Stomach (tissue), 9 donors: ENCODE data around the gene TENM3. TPM values are rescaled to one million over a fixed set of nuclear protein-coding genes. Genes with fewer than 3 reads are reported as not detected.

ENCODE experiments used
- DNase-seq, 2 donors: peaks; one replicate each; pipeline versions ENCODE4 v3.0.0 to v3.0.0-alpha.2; 2013 to 2019
- H3K27ac ChIP-seq, 5 donors: fragments of 200-600 bp in 4 of 5; sonication (generic) in 4 of 5; one replicate each; pipeline ENCODE4 v1.5.1; 2013 to 2019; ENCODE audit warnings: mild to moderate bottlenecking in 1 of 5, moderate library complexity in 1 of 5
- H3K27me3 ChIP-seq, 3 donors: fragments of 200-600 bp; sonication (generic); one replicate each; pipeline ENCODE4 v1.5.1; 2017 to 2019; ENCODE audit warnings: mixed run types in 1 of 3
- H3K36me3 ChIP-seq, 4 donors: fragments of 200-600 bp; sonication (generic); 1 replicate in 3 of 4; 2 replicates in 1 of 4; pipeline ENCODE4 v1.5.1; 2016 to 2019
- H3K4me1 ChIP-seq, 4 donors: fragments of 200-600 bp; sonication (generic); one replicate each; pipeline ENCODE4 v1.5.1; 2016 to 2019
- H3K4me3 ChIP-seq, 4 donors: fragments of 200-600 bp; sonication (generic) in 3 of 4; one replicate each; pipeline ENCODE4 v1.5.1; 2016 to 2019; ENCODE audit warnings: mild to moderate bottlenecking in 1 of 4
- H3K9me3 ChIP-seq, 4 donors: fragments of 200-600 bp; sonication (generic); one replicate each; pipeline ENCODE4 v1.5.1; 2016 to 2019
- CTCF ChIP-seq, 7 experiments: fragments of 450-650 bp in 4 of 7; fragments of 200-600 bp in 3 of 7; sonication (generic) in 3 of 7; IDR thresholded peaks; one replicate each; pipeline ENCODE4 v1.5.1; 2016 to 2019; ENCODE audit warnings: antibody characterized with exemption in 7 of 7, control low read depth in 2 of 7, mild to moderate bottlenecking in 1 of 7
- EP300 ChIP-seq: sonication (generic); formaldehyde crosslinking; IDR thresholded peaks from one replicate; pipeline ENCODE4 v1.6.1; 2017; ENCODE audit warnings: antibody characterized with exemption
- POLR2A ChIP-seq, 4 donors: fragments of 450-650 bp; IDR thresholded peaks; one replicate each; pipeline ENCODE4 v1.6.1; 2016; ENCODE audit warnings: antibody characterized with exemption in 4 of 4, control low read depth in 2 of 4, mild to moderate bottlenecking in 1 of 4, moderate library complexity in 1 of 4
- POLR2AphosphoS5 ChIP-seq, 3 donors: sonication (generic); formaldehyde crosslinking; IDR thresholded peaks; one replicate each; pipeline ENCODE4 v1.6.1; 2016; ENCODE audit warnings: antibody characterized with exemption in 3 of 3
- WGBS, 5 donors: extraction: QIAGEN DNeasy Blood & Tissue Kit in 3 of 5; methylation state at CpG; one replicate each; pipeline versions ENCODE4 v1.1.5 to v1.1.7; 2013 to 2018; 5-methylcytosine and 5-hydroxymethylcytosine counted together
- intact Hi-C: fragments of 100-400 bp; cut with DNase I; formaldehyde crosslinking; loops from one replicate; pipeline ENCODE4 v1.15.1; 2023; ENCODE audit warnings: low total_unique reads
- polyA plus RNA-seq, 3 donors: library from polyadenylated mRNA; stranded (reverse); fragments of 200-250 nt; gene quantifications; one replicate each; pipeline ENCODE4 v1.2.3, GENCODE V29; 2013
- total RNA-seq, 5 donors: library from RNA; depleted of rRNA; stranded (reverse); fragments of >200 nt; gene quantifications; one replicate each; pipeline versions ENCODE4 v1.1.0 to v1.2.3, GENCODE V29; 2014 to 2016
- donor health status: healthy with polysubstance abuse.
- donor health status: Bipolar disorder and iron deficiency.
- donor health status: healthy.

The TENM3 gene
- total and polyA plus RNA-seq, 8 donors: under 0.01 to 8.3 (median 0.44) TPM

GRCh38 chr4:182434720-182435119 is 191.5 kb downstream of the TENM3 start:
- H3K36me3 ChIP-seq: no peaks in the 10 kb centered on the region
- no peaks in the 10 kb centered on the region for H3K9me3 ChIP-seq
- no peaks in the 10 kb centered on the region for H3K4me1 ChIP-seq
- no peak overlapping the region for H3K27ac ChIP-seq
- TF ChIP-seq EP300: no peak
- TF ChIP-seq CTCF (IDR thresholded peaks at IDR 0.05): no peak
- no peak for TF ChIP-seq POLR2A (IDR thresholded peaks at IDR 0.05)
- no peak for TF ChIP-seq POLR2AphosphoS5 (IDR thresholded peaks at IDR 0.05)
- DNase-seq: no peak
- 67 to 80% (median 73%) methylated on average over 4 of the region's 4 CpGs for WGBS, 5 donors
- no peak overlapping the region for H3K4me3 ChIP-seq
- intact Hi-C loops: no loop called here
- H3K27me3 ChIP-seq: peaks cover 0 to 5% (median 0%) of the 10 kb centered on the region in 3 donors

GRCh38 chr4:182435401-182435800 is 192.2 kb downstream of the TENM3 start:
- WGBS, 5 donors: 76 to 84% (median 80%) methylated on average over 4 of the region's 4 CpGs
- no peak overlapping the region for H3K27ac ChIP-seq

GRCh38 chr4:182443070-182443469 is 199.9 kb downstream of the TENM3 start:
- H3K9me3 ChIP-seq: no peaks in the 10 kb centered on the region
- no peaks in the 10 kb centered on the region for H3K36me3 ChIP-seq
- no peak overlapping the region for H3K4me3 ChIP-seq
- intact Hi-C loops: no loop called here
- H3K27ac ChIP-seq: no peak overlapping the region
- DNase-seq: no peak
- H3K27me3 ChIP-seq: peaks cover 0 to 22% (median 11%) of the 10 kb centered on the region in 3 donors
- TF ChIP-seq POLR2AphosphoS5 (IDR thresholded peaks at IDR 0.05) (no peak), EP300 (no peak), POLR2A (IDR thresholded peaks at IDR 0.05) (no peak), CTCF (IDR thresholded peaks at IDR 0.05) (no peak)
- peaks cover 2 to 6% (median 4%) of the 10 kb centered on the region in 4 donors for H3K4me1 ChIP-seq

More at GRCh38 chr4:182435401-182435800, 192.2 kb downstream of the TENM3 start:
- Histone ChIP-seq H3K27me3 (peaks cover 0 to 3% (median 0%) of the 10 kb centered on the region in 3 donors), H3K36me3 (no peaks in the 10 kb centered on the region), H3K4me1 (no peaks in the 10 kb centered on the region), H3K4me3 (no peak overlapping the region), H3K9me3 (no peaks in the 10 kb centered on the region)
- DNase-seq: no peak
- TF ChIP-seq POLR2AphosphoS5 (IDR thresholded peaks at IDR 0.05) (no peak), CTCF (IDR thresholded peaks at IDR 0.05) (no peak), EP300 (no peak), POLR2A (IDR thresholded peaks at IDR 0.05) (no peak)
- intact Hi-C loops: no loop called here

GRCh38 chr4:182447767-182448280 is 204.6 kb downstream of the TENM3 start:
- H3K4me3 ChIP-seq: peak overlapping the region; percentile 60 to 68 (median 64)
- intact Hi-C loops: no loop called here
- H3K27me3 ChIP-seq: peaks cover 0 to 69% (median 54%) of the 10 kb centered on the region in 3 donors
- H3K9me3 ChIP-seq: no peaks in the 10 kb centered on the region
- H3K27ac ChIP-seq: peak overlapping the region in 2 of 5 donors; percentile 35 to 83
- TF ChIP-seq POLR2A (IDR thresholded peaks at IDR 0.05) (no peak), CTCF (IDR thresholded peaks at IDR 0.05) (no peak), EP300 (no peak), POLR2AphosphoS5 (IDR thresholded peaks at IDR 0.05) (no peak)
- WGBS, 5 donors: 9 to 13% (median 10%) methylated on average over 22 to 25 of the region's 25 CpGs
- DNase-seq: no peak
- no peaks in the 10 kb centered on the region for H3K36me3 ChIP-seq
- peaks cover 16 to 24% (median 21%) of the 10 kb centered on the region in 4 donors for H3K4me1 ChIP-seq
